Epithelial cell of proximal tubule (primary cell): ENCODE results near the gene SRSF1. TPM values are rescaled to one million over a fixed set of nuclear protein-coding genes. Genes with fewer than 3 reads are reported as not detected.

Experiments used
- DNase-seq: peaks from one replicate; pipeline ENCODE4 v3.0.0-alpha.2; 2011; ENCODE audit warnings: low read depth
- H3K4me3 ChIP-seq: 2 replicates; pipeline ENCODE4 v1.5.1; 2011; ENCODE audit warnings: low read depth, mild to moderate bottlenecking, low read length
- total RNA-seq: library from RNA; depleted of rRNA; stranded (reverse); fragments of >200 nt; gene quantifications from 2 replicates; pipeline ENCODE4 v1.2.3, GENCODE V29; 2015
- TF ChIP-seq, protein P1 (sequence below): conservative IDR thresholded peaks from 2 replicates; pipeline ENCODE4 v1.5.1; 2012; ENCODE audit warnings: low read depth, mild to moderate bottlenecking, low read length

SRSF1 gene
- total RNA-seq, 1 donor from 2014 or later: 293 TPM

DNA sequence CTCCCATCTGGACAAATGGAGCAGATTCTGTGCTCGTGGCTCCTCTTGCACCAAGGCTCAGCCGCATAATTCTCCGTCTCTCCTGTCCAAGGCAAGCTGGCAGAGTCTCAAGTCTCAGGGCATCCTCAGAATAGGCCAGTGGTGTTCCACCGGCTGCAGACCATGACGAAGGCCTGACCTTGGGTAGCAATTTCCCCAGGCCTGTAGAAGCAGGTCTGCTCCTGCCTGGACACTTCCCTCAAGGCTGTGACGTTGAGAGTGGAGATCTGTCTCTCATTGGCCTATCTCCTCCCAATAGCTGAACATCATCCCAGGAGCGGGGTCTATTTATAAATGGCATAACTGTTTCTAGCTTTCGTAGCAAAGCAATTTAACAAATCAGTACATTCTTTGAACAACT, 33.3 kb upstream of the SRSF1 start:
- DNase-seq: no peak
- TF ChIP-seq, protein P1, sequence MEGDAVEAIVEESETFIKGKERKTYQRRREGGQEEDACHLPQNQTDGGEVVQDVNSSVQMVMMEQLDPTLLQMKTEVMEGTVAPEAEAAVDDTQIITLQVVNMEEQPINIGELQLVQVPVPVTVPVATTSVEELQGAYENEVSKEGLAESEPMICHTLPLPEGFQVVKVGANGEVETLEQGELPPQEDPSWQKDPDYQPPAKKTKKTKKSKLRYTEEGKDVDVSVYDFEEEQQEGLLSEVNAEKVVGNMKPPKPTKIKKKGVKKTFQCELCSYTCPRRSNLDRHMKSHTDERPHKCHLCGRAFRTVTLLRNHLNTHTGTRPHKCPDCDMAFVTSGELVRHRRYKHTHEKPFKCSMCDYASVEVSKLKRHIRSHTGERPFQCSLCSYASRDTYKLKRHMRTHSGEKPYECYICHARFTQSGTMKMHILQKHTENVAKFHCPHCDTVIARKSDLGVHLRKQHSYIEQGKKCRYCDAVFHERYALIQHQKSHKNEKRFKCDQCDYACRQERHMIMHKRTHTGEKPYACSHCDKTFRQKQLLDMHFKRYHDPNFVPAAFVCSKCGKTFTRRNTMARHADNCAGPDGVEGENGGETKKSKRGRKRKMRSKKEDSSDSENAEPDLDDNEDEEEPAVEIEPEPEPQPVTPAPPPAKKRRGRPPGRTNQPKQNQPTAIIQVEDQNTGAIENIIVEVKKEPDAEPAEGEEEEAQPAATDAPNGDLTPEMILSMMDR: no peak
- H3K4me3 ChIP-seq: no peak overlapping the region

DNA sequence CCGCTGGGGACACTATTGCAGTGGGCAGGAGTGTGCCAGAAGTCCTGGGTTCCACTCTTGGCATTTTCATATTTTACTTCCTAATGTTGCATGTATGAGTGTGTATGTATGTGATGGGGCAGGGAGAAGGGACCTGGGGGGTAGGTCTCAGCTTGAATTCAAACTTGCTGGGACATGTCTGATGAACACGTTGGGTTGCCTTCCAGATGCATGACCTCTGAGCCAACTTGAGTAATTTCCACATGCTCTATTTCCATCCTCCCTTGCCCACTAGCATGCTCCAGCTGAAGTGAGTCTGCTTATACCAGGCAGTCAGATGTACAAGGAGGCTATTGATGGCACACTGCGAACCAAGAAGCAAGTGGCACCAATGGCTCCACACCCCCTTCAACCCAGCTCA, 32.9 kb upstream of the SRSF1 start:
- no peak for DNase-seq

GRCh38 chr17:58032691-58033415, 25.8 kb upstream of the SRSF1 start:
- DNase-seq: no peak
- H3K4me3 ChIP-seq: no peak overlapping the region
- TF ChIP-seq, protein P1: no peak

More for the DNA sequence above, 32.9 kb upstream of the SRSF1 start:
- no peak overlapping the region for H3K4me3 ChIP-seq
- TF ChIP-seq, protein P1: no peak

- DNase-seq: no peak
- no peak overlapping the region for H3K4me3 ChIP-seq
- TF ChIP-seq, protein P1: no peak
These were observed 21.5 kb upstream of the SRSF1 start for GRCh38 chr17:58028578-58028977.

- H3K4me3 ChIP-seq: no peak overlapping the region
- TF ChIP-seq, protein P1: no peak
- DNase-seq: no peak
These were observed 13.4 kb upstream of the SRSF1 start for GRCh38 chr17:58020401-58020800.

DNA sequence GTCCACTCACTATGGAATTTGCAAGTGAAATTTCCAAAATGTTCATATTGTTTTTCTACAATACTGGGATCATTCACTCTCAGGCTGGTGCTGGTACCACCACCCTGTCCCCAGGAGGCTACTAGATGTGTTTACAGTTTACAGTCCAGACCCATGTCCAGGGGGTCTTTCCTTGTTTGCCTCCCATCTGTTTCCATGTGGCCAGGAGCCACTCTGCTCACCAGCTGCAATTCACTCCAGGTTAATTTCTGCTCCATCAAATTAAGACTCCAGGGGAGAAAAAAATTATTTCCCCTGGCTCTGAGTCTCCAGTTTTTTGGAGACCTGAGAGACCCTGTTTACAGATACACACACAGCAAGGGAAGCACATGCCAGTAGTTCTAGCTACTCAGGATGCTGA, 12.5 kb upstream of the SRSF1 start:
- TF ChIP-seq, protein P1: no peak
- DNase-seq: no peak
- H3K4me3 ChIP-seq: no peak overlapping the region

DNA sequence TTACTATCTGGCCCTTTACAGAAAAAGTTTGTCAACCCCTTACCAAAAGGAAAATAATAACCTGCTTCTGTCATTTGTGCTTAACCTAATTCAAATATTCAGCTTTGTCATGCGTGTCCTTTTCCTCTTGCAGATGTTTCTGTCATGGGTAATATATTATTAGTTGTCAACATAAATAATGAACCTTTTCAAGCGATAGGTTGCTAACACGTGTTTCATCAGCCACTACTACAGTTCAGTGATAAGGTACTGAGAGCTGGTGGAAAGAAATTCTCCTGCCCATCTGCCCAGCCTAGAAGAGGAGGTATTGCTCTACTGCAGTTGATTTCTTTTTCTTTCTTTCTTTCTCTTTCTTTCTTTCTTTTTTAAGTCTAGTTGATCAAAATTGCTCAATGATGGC, 12.0 kb upstream of the SRSF1 start:
- TF ChIP-seq, protein P1: no peak
- H3K4me3 ChIP-seq: no peak overlapping the region
- no peak for DNase-seq
